ENCODE results near the gene CINP. TPM values are rescaled to one million over a fixed set of nuclear protein-coding genes. Genes with fewer than 3 reads are reported as not detected.

Gene CINP
- total RNA-seq, 1 experiment from 2014 or later: 76.9 TPM

DNA sequence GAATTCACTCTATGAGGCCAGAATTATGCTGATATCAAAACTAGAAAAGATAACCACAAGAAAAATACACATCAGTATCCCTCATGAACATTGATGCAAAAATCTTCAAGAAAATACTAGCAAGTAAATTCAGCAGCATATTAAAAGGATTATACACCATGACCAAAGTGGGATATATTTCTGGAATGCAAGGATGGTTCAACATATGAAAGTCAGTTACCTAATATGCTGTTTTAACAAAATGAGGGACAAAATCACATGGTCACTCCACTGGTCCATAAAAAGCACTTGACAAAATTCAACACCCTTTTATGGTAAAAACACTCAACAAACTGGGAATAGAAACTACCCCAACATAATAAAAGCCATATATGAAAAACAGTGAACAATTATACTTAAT is 40.3 kb upstream of the CINP start:
- Histone ChIP-seq H3F3A (ENCODE audit: low read length, unreplicated experiment) (no peaks in the 10 kb centered on the region), H3K9me3 (ENCODE audit: low read length) (peaks cover 14% of the 10 kb centered on the region), H3K4me3 (ENCODE audit: low read length) (no peak overlapping the region), H3K79me2 (ENCODE audit: low read length) (no peaks in the 10 kb centered on the region), H2AFZ (ENCODE audit: low read length) (no peak overlapping the region), H3K4me2 (ENCODE audit: low read length) (no peak overlapping the region), H4K20me1 (ENCODE audit: low read length) (no peaks in the 10 kb centered on the region), H3K27me3 (ENCODE audit: low read length) (no peaks in the 10 kb centered on the region), H3K9ac (ENCODE audit: low read length) (no peak overlapping the region), H3K27ac (ENCODE audit: low read length) (no peak overlapping the region), H3K4me1 (ENCODE audit: insufficient read depth, low read length) (no peaks in the 10 kb centered on the region), H3K36me3 (ENCODE audit: low read depth, low read length) (peaks cover 17% of the 10 kb centered on the region), H3K9me2 (replicated peaks; ENCODE audit: low read length) (no peaks in the 10 kb centered on the region)
- DNase-seq (no peak), ATAC-seq (no peak)
- no TSS peak for BruUV-seq (replicated peaks)
- intact Hi-C loops (cut with micrococcal nuclease): no loop called here
- ChIA-PET CTCF (no interaction called here), POLR2A (ENCODE audit: unreplicated experiment) (no interaction called here)
- TF ChIP-seq EZH2 (IDR thresholded peaks at IDR 0.05; ENCODE audit: low read length, unreplicated experiment): no peak
- TF ChIP-seq, protein P1, sequence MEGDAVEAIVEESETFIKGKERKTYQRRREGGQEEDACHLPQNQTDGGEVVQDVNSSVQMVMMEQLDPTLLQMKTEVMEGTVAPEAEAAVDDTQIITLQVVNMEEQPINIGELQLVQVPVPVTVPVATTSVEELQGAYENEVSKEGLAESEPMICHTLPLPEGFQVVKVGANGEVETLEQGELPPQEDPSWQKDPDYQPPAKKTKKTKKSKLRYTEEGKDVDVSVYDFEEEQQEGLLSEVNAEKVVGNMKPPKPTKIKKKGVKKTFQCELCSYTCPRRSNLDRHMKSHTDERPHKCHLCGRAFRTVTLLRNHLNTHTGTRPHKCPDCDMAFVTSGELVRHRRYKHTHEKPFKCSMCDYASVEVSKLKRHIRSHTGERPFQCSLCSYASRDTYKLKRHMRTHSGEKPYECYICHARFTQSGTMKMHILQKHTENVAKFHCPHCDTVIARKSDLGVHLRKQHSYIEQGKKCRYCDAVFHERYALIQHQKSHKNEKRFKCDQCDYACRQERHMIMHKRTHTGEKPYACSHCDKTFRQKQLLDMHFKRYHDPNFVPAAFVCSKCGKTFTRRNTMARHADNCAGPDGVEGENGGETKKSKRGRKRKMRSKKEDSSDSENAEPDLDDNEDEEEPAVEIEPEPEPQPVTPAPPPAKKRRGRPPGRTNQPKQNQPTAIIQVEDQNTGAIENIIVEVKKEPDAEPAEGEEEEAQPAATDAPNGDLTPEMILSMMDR (conservative IDR thresholded peaks at IDR 0.05; ENCODE audit: low read depth, low read length): no peak
- no peak for TF ChIP-seq EZH2phosphoT487 (IDR thresholded peaks at IDR 0.05; ENCODE audit: borderline replicate concordance, low read length)

DNA sequence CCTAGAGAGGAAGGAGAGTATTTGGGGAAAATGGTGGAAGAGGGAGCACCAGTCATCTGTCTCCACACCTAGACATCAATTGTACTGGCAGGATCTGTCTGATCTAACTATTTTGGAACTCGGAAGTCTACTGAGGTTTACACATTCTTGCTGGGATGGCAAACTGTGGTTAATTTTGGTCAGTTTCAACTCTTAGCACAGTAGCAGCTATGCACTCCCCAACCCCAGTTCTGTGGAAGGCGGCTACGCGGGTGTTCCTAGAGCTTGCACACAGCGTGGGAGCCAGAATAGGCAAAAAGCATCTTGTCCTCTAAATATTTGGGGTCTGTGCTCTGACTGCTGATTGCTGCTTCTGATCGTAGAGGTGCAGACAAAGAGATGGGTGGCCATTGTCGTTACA is 33.8 kb upstream of the CINP start:
- ChIA-PET CTCF (no interaction called here), POLR2A (ENCODE audit: unreplicated experiment) (no interaction called here)

DNA sequence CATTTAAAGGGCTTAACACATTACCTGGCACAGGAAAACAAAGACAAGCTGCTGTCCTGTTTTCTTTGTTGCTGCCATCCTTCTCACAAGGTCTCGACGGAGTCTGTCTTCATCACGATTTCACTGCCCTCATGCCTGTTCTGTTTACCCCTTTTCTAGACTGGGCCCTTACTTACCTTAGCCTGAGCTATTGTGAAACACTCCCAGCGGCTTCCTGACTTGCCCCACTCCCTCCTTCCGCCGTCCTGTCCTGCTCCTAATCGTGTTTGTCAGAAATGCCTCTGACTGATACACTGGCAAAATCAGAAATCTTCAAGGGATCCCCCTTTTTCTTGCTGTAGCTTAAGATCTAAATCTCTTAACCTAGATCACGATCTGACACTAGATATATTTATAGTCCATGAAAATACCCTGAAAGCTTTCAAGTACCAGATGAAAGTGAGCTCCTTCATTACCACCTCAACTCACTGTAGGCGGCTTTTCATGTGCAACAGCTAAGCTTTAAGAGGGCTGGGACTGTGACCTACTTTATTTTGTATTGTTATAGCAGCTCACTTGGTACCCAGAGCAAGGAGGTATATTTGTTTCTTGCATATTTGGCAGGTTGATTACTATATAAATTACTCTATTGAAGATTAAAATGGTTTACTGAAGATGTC is 32.2 kb upstream of the CINP start:
- no TSS peak for BruUV-seq (replicated peaks)
- H2AFZ ChIP-seq (ENCODE audit: low read length): no peak overlapping the region
- H3K4me3 ChIP-seq (ENCODE audit: low read length): no peak overlapping the region
- no peak overlapping the region for H3K27ac ChIP-seq (ENCODE audit: low read length)
- H3K4me2 ChIP-seq (ENCODE audit: low read length): no peak overlapping the region
- TF ChIP-seq, protein P1 (conservative IDR thresholded peaks at IDR 0.05; ENCODE audit: low read depth, low read length): no peak
- TF ChIP-seq EZH2 (IDR thresholded peaks at IDR 0.05; ENCODE audit: low read length, unreplicated experiment) (no peak), EZH2phosphoT487 (IDR thresholded peaks at IDR 0.05; ENCODE audit: borderline replicate concordance, low read length) (no peak)
- no peak overlapping the region for H3K9ac ChIP-seq (ENCODE audit: low read length)
- POLR2A ChIA-PET (ENCODE audit: unreplicated experiment): no interaction called here
- no peaks in the 10 kb centered on the region for H3F3A ChIP-seq (ENCODE audit: low read length, unreplicated experiment)
- H3K36me3 ChIP-seq (ENCODE audit: low read depth, low read length): no peaks in the 10 kb centered on the region
- CTCF ChIA-PET: no interaction called here
- ATAC-seq (no peak), DNase-seq (no peak)
- no peaks in the 10 kb centered on the region for H3K9me2 ChIP-seq (replicated peaks; ENCODE audit: low read length)
- no peaks in the 10 kb centered on the region for H3K9me3 ChIP-seq (ENCODE audit: low read length)
- no peaks in the 10 kb centered on the region for H3K27me3 ChIP-seq (ENCODE audit: low read length)
- intact Hi-C loops (cut with micrococcal nuclease): no loop called here
- H3K4me1 ChIP-seq (ENCODE audit: insufficient read depth, low read length): peaks cover 2% of the 10 kb centered on the region; the same call in 1 of the 2 replicates
- H4K20me1 ChIP-seq (ENCODE audit: low read length): no peaks in the 10 kb centered on the region
- H3K79me2 ChIP-seq (ENCODE audit: low read length): no peaks in the 10 kb centered on the region

More for the DNA sequence above, 33.8 kb upstream of the CINP start:
- Histone ChIP-seq H3K4me2 (ENCODE audit: low read length) (no peak overlapping the region), H3K27me3 (ENCODE audit: low read length) (no peaks in the 10 kb centered on the region), H3K27ac (ENCODE audit: low read length) (no peak overlapping the region), H3K79me2 (ENCODE audit: low read length) (no peaks in the 10 kb centered on the region), H3K9ac (ENCODE audit: low read length) (no peak overlapping the region), H3K4me3 (ENCODE audit: low read length) (no peak overlapping the region), H2AFZ (ENCODE audit: low read length) (no peak overlapping the region), H3K9me2 (replicated peaks; ENCODE audit: low read length) (no peaks in the 10 kb centered on the region), H4K20me1 (ENCODE audit: low read length) (no peaks in the 10 kb centered on the region), H3F3A (ENCODE audit: low read length, unreplicated experiment) (no peaks in the 10 kb centered on the region), H3K36me3 (ENCODE audit: low read depth, low read length) (peaks cover 3% of the 10 kb centered on the region; the same call in 1 of the 2 replicates), H3K9me3 (ENCODE audit: low read length) (no peaks in the 10 kb centered on the region), H3K4me1 (ENCODE audit: insufficient read depth, low read length) (no peaks in the 10 kb centered on the region)
- no peak for ATAC-seq
- intact Hi-C loops (cut with micrococcal nuclease): no loop called here
- no TSS peak for BruUV-seq (replicated peaks)
- DNase-seq: no peak
- TF ChIP-seq, protein P1 (conservative IDR thresholded peaks at IDR 0.05; ENCODE audit: low read depth, low read length): no peak
- no peak for TF ChIP-seq EZH2 (IDR thresholded peaks at IDR 0.05; ENCODE audit: low read length, unreplicated experiment)
- no peak for TF ChIP-seq EZH2phosphoT487 (IDR thresholded peaks at IDR 0.05; ENCODE audit: borderline replicate concordance, low read length)
